Neural progenitor cell (in vitro differentiated cells): ENCODE results near the gene IQGAP3. TPM values are rescaled to one million over a fixed set of nuclear protein-coding genes. Genes with fewer than 3 reads are reported as not detected.
"Not testable (repeated sequence)": the region's sequence is repeated elsewhere in the genome, so short reads cannot be mapped to it uniquely, and the experiment has no call there.

Experiments
- DNase-seq: peaks from one replicate; pipeline ENCODE4 v3.0.0-alpha.2; 2016; ENCODE audit warnings: low spot score
- H2AFZ ChIP-seq: fragments of 200-600 bp; sonication (generic); replicated peaks from 2 replicates; pipeline ENCODE4 v1.6.1; 2016; ENCODE audit warnings: antibody characterized with exemption
- H3F3A ChIP-seq: fragments of 200-600 bp; sonication (generic); 2 replicates; pipeline ENCODE4 v1.6.1; 2016; ENCODE audit warnings: antibody characterized with exemption, low read depth
- H3K27ac ChIP-seq: fragments of 200-600 bp; sonication (generic); 2 replicates; pipeline ENCODE4 v1.5.1; 2016; ENCODE audit warnings: mild to moderate bottlenecking
- H3K27me3 ChIP-seq: fragments of 200-600 bp; sonication (generic); 2 replicates; pipeline ENCODE4 v1.6.1; 2016; ENCODE audit warnings: mild to moderate bottlenecking, moderate library complexity
- H3K36me3 ChIP-seq: fragments of 200-600 bp; sonication (generic); 2 replicates; pipeline ENCODE4 v1.5.1; 2016
- H3K4me1 ChIP-seq: fragments of 200-600 bp; sonication (generic); 2 replicates; pipeline ENCODE4 v1.6.1; 2016; ENCODE audit warnings: mixed run types
- H3K4me2 ChIP-seq: fragments of 200-600 bp; sonication (generic); 2 replicates; pipeline ENCODE4 v1.6.1; 2016
- H3K4me3 ChIP-seq: fragments of 200-600 bp; sonication (generic); 2 replicates; pipeline ENCODE4 v1.5.1; 2016
- H3K79me2 ChIP-seq: fragments of 200-600 bp; sonication (generic); 2 replicates; pipeline ENCODE4 v1.6.1; 2016; ENCODE audit warnings: low read depth
- H3K9ac ChIP-seq: fragments of 200-600 bp; sonication (generic); 2 replicates; pipeline ENCODE4 v1.6.1; 2016
- H3K9me3 ChIP-seq: fragments of 200-600 bp; sonication (generic); 2 replicates; pipeline ENCODE4 v1.5.1; 2016; ENCODE audit warnings: low read depth
- H4K20me1 ChIP-seq: fragments of 200-600 bp; sonication (generic); 2 replicates; pipeline ENCODE4 v1.6.1; 2016; ENCODE audit warnings: low read depth
- H3K27ac Mint-ChIP-seq: 3 replicates; pipeline ENCODE4 v1.8.0; 2021; ENCODE audit warnings: mixed read lengths
- H3K27me3 Mint-ChIP-seq: 2 replicates; pipeline ENCODE4 v1.8.0; 2022; ENCODE audit warnings: low read depth, mild to moderate bottlenecking, inconsistent platforms, moderate library complexity, mixed read lengths; ENCODE audit not compliant: insufficient read depth
- H3K36me3 Mint-ChIP-seq: 3 replicates; pipeline ENCODE4 v1.8.0; 2021; ENCODE audit warnings: mixed read lengths
- H3K4me1 Mint-ChIP-seq: 3 replicates; pipeline ENCODE4 v1.8.0; 2021; ENCODE audit warnings: mixed read lengths
- H3K4me3 Mint-ChIP-seq: 3 replicates; pipeline ENCODE4 v1.8.0; 2021; ENCODE audit warnings: mild to moderate bottlenecking, moderate library complexity, mixed read lengths
- H3K9me3 Mint-ChIP-seq: 3 replicates; pipeline ENCODE4 v1.8.0; 2020; ENCODE audit warnings: mixed read lengths
- CTCF ChIP-seq: fragments of 200-600 bp; sonication (generic); IDR thresholded peaks from 2 replicates; pipeline ENCODE4 v1.5.1; 2017; ENCODE audit warnings: antibody characterized with exemption, mild to moderate bottlenecking
- EZH2 ChIP-seq: fragments of 200-600 bp; sonication (generic); IDR thresholded peaks from 2 replicates; pipeline ENCODE4 v1.6.1; 2017; ENCODE audit warnings: antibody characterized with exemption, mild to moderate bottlenecking, moderate library complexity
- EZH2phosphoT487 ChIP-seq: fragments of 200-600 bp; sonication (generic); IDR thresholded peaks from 2 replicates; pipeline ENCODE4 v1.6.1; 2017; ENCODE audit warnings: antibody characterized with exemption
- total RNA-seq: library from RNA; depleted of rRNA; stranded (reverse); fragments of >200 nt; gene quantifications from 2 replicates; pipeline ENCODE4 v1.2.3, GENCODE V29; 2015; ENCODE audit warnings: low replicate concordance

Gene IQGAP3
- total RNA-seq, 1 donor from 2014 or later, result 31.5 TPM

DNA sequence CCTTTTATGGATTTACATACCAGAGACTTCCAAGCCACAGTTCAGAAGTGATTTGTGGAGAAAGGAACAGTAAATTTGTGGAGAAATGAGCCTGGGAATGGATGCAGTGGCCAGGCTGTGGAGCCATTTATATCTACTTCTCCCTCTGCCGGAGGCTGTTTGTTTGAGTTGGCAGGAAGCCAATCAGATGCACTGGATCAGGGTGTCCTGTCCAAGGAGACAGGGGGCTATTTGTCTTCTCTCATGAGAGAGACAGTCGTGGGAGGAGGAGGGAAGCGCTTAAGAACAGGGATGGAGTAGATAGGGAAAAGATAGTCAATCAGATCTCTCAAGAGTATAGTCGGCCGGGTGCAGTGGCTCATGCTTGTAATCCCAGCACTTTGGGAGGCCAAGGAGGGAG lies 44.1 kb upstream of the IQGAP3 start:
- Mint-ChIP-seq H3K27me3 (peaks cover 26% of the 10 kb centered on the region), H3K4me3 (no peak overlapping the region)
- no peak for DNase-seq

DNA sequence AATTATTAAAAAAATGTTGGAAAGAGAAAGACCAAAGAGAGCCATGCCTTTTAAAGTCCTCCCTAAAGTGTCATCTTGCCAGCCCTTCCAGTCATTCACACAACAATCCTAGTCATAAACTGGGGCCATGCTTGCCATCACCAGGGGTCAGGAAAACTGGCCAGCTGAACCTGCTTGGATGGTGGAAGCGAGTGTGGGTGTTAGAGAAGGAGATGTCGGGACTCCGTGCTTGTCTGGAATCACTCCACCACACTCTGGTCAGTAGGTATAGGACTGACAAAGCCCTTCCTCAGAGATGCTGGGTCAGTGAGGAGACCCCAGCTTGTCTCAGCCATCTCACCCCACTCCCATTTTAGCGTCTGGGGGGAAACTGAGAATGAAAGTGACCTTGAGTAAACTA lies 43.6 kb upstream of the IQGAP3 start:
- no peak overlapping the region for H3K27ac ChIP-seq
- Mint-ChIP-seq H3K27ac (no peak overlapping the region), H3K4me3 (no peak overlapping the region)

More for the DNA sequence above, 44.1 kb upstream of the IQGAP3 start:
- H3K79me2 ChIP-seq, result no peaks in the 10 kb centered on the region
- Mint-ChIP-seq H3K36me3 (no peaks in the 10 kb centered on the region), H3K4me1 (peaks cover 8% of the 10 kb centered on the region), H3K9me3 (no peaks in the 10 kb centered on the region), H3K27ac (no peak overlapping the region)
- no peak overlapping the region for H2AFZ ChIP-seq
- H3K27me3 ChIP-seq, result peaks cover 67% of the 10 kb centered on the region
- peaks cover 6% of the 10 kb centered on the region for H4K20me1 ChIP-seq
- no peak overlapping the region for H3K4me3 ChIP-seq
- TF ChIP-seq EZH2 (no peak), CTCF (no peak), EZH2phosphoT487 (no peak)
- no peak overlapping the region for H3K4me2 ChIP-seq
- H3K9ac ChIP-seq, result no peak overlapping the region
- peaks cover 6% of the 10 kb centered on the region for H3F3A ChIP-seq
- no peaks in the 10 kb centered on the region for H3K4me1 ChIP-seq
- H3K9me3 ChIP-seq, result no peaks in the 10 kb centered on the region
- no peak overlapping the region for H3K27ac ChIP-seq
- no peaks in the 10 kb centered on the region for H3K36me3 ChIP-seq

DNA sequence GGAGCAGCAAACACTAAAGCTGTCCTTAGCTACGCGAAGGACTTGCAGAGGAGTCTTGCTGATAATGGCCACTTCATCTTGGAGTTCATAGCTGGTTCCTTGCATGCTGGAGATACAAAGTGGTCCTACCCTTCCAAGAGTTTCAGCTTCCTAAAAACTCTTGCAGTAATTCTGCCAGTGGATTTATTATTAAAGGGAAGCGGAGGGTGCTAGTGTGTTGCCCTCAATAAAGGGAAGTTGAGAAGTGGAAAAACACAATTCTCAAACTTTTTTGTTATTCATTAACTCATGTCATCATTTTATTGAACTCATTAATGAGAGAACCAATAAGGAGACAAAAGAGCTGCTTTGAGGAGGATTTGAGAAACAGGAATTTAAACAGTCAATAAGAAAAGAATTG lies 40.3 kb upstream of the IQGAP3 start:
- H3K9me3 ChIP-seq, result no peaks in the 10 kb centered on the region
- H3K4me2 ChIP-seq, result no peak overlapping the region
- no peak for TF ChIP-seq EZH2
- TF ChIP-seq CTCF, result no peak
- TF ChIP-seq EZH2phosphoT487, result no peak
- H3K4me1 ChIP-seq, result no peaks in the 10 kb centered on the region
- Mint-ChIP-seq H3K4me3 (no peak overlapping the region), H3K27me3 (peaks cover 10% of the 10 kb centered on the region), H3K4me1 (peaks cover 5% of the 10 kb centered on the region), H3K27ac (no peak overlapping the region), H3K9me3 (no peaks in the 10 kb centered on the region), H3K36me3 (no peaks in the 10 kb centered on the region)
- H3K9ac ChIP-seq, result no peak overlapping the region
- no peak overlapping the region for H3K27ac ChIP-seq
- H4K20me1 ChIP-seq, result no peaks in the 10 kb centered on the region
- DNase-seq, result no peak
- H3K79me2 ChIP-seq, result no peaks in the 10 kb centered on the region
- no peak overlapping the region for H2AFZ ChIP-seq
- no peaks in the 10 kb centered on the region for H3K36me3 ChIP-seq
- no peak overlapping the region for H3K4me3 ChIP-seq
- no peaks in the 10 kb centered on the region for H3F3A ChIP-seq
- peaks cover 53% of the 10 kb centered on the region for H3K27me3 ChIP-seq

More for the DNA sequence above, 43.6 kb upstream of the IQGAP3 start:
- peaks cover 27% of the 10 kb centered on the region for H3K27me3 Mint-ChIP-seq
- Histone ChIP-seq H3K36me3 (no peaks in the 10 kb centered on the region), H3K9ac (no peak overlapping the region), H3K79me2 (no peaks in the 10 kb centered on the region), H2AFZ (no peak overlapping the region), H3F3A (peaks cover 6% of the 10 kb centered on the region), H3K4me3 (no peak overlapping the region), H3K4me1 (no peaks in the 10 kb centered on the region), H3K9me3 (no peaks in the 10 kb centered on the region), H4K20me1 (peaks cover 6% of the 10 kb centered on the region), H3K27me3 (peaks cover 64% of the 10 kb centered on the region), H3K4me2 (no peak overlapping the region)
- no peak for TF ChIP-seq EZH2
- TF ChIP-seq EZH2phosphoT487, result no peak
- no peak for TF ChIP-seq CTCF
- no peaks in the 10 kb centered on the region for H3K36me3 Mint-ChIP-seq
- no peaks in the 10 kb centered on the region for H3K9me3 Mint-ChIP-seq
- H3K4me1 Mint-ChIP-seq, result peaks cover 8% of the 10 kb centered on the region
- no peak for DNase-seq

DNA sequence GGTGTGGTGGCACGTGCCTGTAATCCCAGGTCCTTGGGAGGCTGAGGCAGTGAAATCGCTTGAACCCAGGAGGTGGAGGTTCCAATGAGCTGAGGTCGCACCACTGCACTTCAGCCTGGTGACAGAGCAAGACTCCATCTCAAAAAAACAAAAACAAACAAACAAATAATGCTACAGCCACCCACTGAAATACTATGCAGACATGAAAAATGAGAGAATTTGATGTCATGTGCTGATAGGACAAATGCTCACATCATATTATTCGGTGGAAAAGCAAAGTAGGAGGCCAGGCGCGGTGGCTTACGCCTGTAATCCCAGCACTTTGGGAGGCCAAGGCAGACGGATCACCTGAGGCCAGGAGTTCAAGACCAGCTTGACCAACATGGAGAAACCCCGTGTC lies 37.7 kb upstream of the IQGAP3 start:
- not testable (repeated sequence) for H3K4me3 ChIP-seq, H3K9ac ChIP-seq, H3F3A ChIP-seq, H3K9me3 Mint-ChIP-seq, H3K27ac Mint-ChIP-seq, H3K9me3 ChIP-seq, H3K79me2 ChIP-seq, H2AFZ ChIP-seq, H3K27ac ChIP-seq, H3K27me3 Mint-ChIP-seq, H3K4me1 ChIP-seq, H3K4me3 Mint-ChIP-seq, H3K4me2 ChIP-seq, H3K4me1 Mint-ChIP-seq, DNase-seq, H4K20me1 ChIP-seq, H3K36me3 Mint-ChIP-seq, H3K36me3 ChIP-seq
- H3K27me3 ChIP-seq, result peaks cover 39% of the 10 kb centered on the region
